Iris pigment epithelial cell (primary cell): ENCODE results near the gene IGFALS.

Source experiments
- DNase-seq: peaks from one replicate; pipeline ENCODE4 v3.0.0-alpha.2; 2011; ENCODE audit warnings: low read depth

IGFALS gene

GRCh38 chr16:1789643-1790045, 3.9 kb downstream of the IGFALS start:
- no peak for DNase-seq

- no peak for DNase-seq
Observed at GRCh38 chr16:1788708-1789100, 4.8 kb downstream of the IGFALS start.

- no peak for DNase-seq
Observed at GRCh38 chr16:1788095-1788707, 5.3 kb downstream of the IGFALS start.

GRCh38 chr16:1787322-1788094, 6.0 kb downstream of the IGFALS start:
- DNase-seq: no peak

GRCh38 chr16:1787056-1787321, 6.5 kb downstream of the IGFALS start:
- no peak for DNase-seq

- no peak for DNase-seq
Observed at GRCh38 chr16:1786242-1787055, 7.1 kb downstream of the IGFALS start.

- no peak for DNase-seq
Observed at GRCh38 chr16:1785846-1786170, 7.7 kb downstream of the IGFALS start.

GRCh38 chr16:1784977-1785845, 8.3 kb downstream of the IGFALS start:
- no peak for DNase-seq

- peak; percentile 100 for DNase-seq
Observed at GRCh38 chr16:1782408-1783264, 10.9 kb downstream of the IGFALS start, which contains the start of the genes NUBP2 and SPSB3. TSS of gene NUBP2 (plus strand) at chr16:1782960. CDS start at chr16:1783021, 61 bp downstream. TSS of gene SPSB3 (minus strand) at chr16:1782571. CDS start at chr16:1781483, 1,088 bp downstream.

- peak; percentile 48 for DNase-seq
Observed at GRCh38 chr16:1781758-1782407, 11.6 kb downstream of the IGFALS start.

- DNase-seq: no peak
Observed at GRCh38 chr16:1781254-1781653, 12.3 kb downstream of the IGFALS start.

- no peak for DNase-seq
Observed at GRCh38 chr16:1780677-1781072, 12.8 kb downstream of the IGFALS start.

- DNase-seq: no peak
Observed at GRCh38 chr16:1779741-1780676, 13.5 kb downstream of the IGFALS start.

GRCh38 chr16:1779234-1779701, 14.2 kb downstream of the IGFALS start:
- DNase-seq: no peak

GRCh38 chr16:1778200-1779179, 15.0 kb downstream of the IGFALS start:
- DNase-seq: no peak

- DNase-seq: no peak
Observed at GRCh38 chr16:1777375-1778199, 15.9 kb downstream of the IGFALS start.

GRCh38 chr16:1776991-1777374, 16.5 kb downstream of the IGFALS start:
- DNase-seq: no peak

- DNase-seq: no peak
Observed at GRCh38 chr16:1776672-1776955, 16.9 kb downstream of the IGFALS start.
